ENCODE data around the gene ACTRT2.

The ACTRT2 gene

GRCh38 chr1:3017440-3018050, 3.7 kb upstream of the ACTRT2 start:
- no peak for DNase-seq (ENCODE audit: low read depth in 2 of 3, low spot score in 1 of 3)

DNA sequence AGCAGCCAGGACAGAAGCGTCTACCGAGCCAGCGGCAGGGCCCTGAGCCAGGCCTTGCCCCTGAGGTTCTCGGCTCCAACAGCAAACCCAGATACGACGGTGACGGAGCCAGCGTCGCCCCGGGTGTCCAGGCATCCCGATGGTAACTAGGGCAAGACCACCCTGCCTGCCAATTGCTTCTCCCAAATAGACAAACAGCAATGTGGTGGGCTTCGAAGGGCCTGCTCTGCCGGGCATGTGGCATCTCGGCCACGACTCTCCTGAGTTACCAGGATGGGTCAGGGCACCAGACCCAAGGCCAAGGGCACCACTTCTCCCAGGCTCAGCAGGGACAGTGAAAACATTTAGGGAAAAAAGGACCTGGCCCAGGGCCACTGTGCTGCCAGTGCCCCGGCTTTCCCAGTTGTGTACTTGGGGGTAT, 3.2 kb upstream of the ACTRT2 start:
- no peak for DNase-seq (ENCODE audit: low read depth in 2 of 3, low spot score in 1 of 3)

DNA sequence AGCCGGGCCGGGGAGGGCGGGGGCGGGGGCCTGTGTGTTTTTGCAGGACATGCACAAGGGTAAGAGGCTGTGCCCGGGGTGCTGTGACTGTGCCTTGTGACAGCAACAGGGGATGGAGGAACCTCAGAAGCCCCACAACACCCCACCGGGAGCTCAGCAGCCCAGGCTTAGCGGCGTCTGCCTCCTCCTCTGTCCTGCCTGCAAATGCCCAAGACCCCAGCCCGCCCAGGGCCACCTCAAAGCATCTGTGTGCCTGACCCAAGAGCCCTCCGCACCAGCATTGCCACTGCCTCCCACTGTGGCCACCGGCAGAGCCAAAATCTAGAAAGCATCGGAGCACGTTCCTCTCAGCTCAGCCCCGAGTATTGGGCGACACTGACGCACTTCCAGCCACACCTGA, 2.7 kb upstream of the ACTRT2 start:
- no peak for DNase-seq (ENCODE audit: low read depth in 2 of 3, low spot score in 1 of 3)

GRCh38 chr1:3019007-3019515, 2.2 kb upstream of the ACTRT2 start:
- DNase-seq (ENCODE audit: low read depth in 2 of 3, low spot score in 1 of 3) = no peak

GRCh38 chr1:3019516-3020051, 1.7 kb upstream of the ACTRT2 start:
- no peak for DNase-seq (ENCODE audit: low read depth in 2 of 3, low spot score in 1 of 3)

- no peak for DNase-seq (ENCODE audit: low read depth in 2 of 3, low spot score in 1 of 3)
Measured at GRCh38 chr1:3020263-3020909, 881 bp upstream of the ACTRT2 start.

GRCh38 chr1:3021801-3022401, 634 bp downstream of the ACTRT2 start:
- DNase-seq (ENCODE audit: low read depth in 2 of 3, low spot score in 1 of 3) = no peak

- DNase-seq (ENCODE audit: low read depth in 2 of 3, low spot score in 1 of 3) = no peak
Measured at GRCh38 chr1:3022511-3022973, 1.3 kb downstream of the ACTRT2 start.

DNA sequence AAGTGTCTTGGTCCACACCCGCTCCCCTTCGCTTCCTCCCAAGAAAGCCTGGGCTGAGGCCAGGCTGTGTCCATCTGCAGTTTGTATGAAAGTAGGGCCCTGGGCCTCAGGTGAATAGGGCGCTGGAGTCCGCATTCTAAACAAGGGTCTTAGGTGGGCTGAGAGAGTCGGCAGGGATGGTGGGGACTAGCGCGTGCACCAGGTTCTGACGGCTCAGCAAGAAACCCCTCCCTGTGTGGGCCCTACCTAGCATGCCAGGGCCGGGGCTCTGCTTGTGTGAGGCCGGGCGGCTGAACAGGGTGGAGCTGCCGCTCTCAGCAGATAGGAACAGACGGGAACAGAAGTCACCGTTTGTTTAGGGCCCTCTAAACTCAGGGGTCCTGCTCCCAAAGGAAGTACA, 1.7 kb downstream of the ACTRT2 start:
- no peak for DNase-seq (ENCODE audit: low read depth in 2 of 3, low spot score in 1 of 3)

DNA sequence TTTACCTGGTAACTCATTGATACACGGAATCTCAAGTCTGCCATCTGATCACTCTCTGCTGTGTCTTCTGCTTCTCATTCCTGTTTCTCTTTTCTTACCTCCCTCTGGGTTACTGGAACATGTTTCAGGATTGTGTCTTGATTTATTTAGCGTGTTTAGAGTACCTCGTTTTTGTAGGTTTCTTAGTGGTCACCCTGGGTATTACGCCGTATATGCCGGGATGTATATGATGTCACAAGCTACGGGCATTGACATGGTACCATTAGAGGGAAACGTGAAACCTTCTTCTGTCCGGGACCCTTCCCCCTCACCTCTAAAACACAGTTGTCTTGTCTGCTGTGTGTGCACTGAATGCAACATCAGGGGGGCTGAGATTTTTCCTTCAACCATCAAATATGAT, 2.8 kb downstream of the ACTRT2 start:
- DNase-seq (ENCODE audit: low read depth in 2 of 3, low spot score in 1 of 3) = no peak

GRCh38 chr1:3024588-3024987, 3.3 kb downstream of the ACTRT2 start:
- DNase-seq (ENCODE audit: low read depth in 2 of 3, low spot score in 1 of 3) = no peak

DNA sequence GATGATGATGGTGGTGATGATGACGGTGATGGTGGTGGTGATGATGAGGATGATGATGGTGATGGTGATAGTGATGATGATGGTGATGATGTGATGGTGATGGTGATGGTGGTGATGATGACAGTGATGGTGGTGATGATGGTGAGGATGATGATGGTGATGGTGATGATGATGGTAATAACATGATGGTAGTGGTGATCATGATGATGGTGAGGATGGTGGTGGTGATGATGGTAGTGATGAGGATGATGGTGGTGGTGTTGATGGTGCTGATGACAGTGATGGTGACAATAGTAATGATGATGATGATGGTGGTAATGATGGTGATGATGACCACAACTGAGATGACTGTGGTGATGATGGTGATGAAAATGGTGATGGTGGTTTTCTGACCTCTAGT, 4.9 kb downstream of the ACTRT2 start:
- DNase-seq (ENCODE audit: low read depth in 2 of 3, low spot score in 1 of 3) = no peak

- DNase-seq (ENCODE audit: low read depth in 2 of 3, low spot score in 1 of 3) = no peak
Measured at GRCh38 chr1:3026581-3027391, 5.5 kb downstream of the ACTRT2 start.

- DNase-seq (ENCODE audit: low read depth in 2 of 3, low spot score in 1 of 3) = no peak
Measured at GRCh38 chr1:3027611-3028371, 6.5 kb downstream of the ACTRT2 start.

DNA sequence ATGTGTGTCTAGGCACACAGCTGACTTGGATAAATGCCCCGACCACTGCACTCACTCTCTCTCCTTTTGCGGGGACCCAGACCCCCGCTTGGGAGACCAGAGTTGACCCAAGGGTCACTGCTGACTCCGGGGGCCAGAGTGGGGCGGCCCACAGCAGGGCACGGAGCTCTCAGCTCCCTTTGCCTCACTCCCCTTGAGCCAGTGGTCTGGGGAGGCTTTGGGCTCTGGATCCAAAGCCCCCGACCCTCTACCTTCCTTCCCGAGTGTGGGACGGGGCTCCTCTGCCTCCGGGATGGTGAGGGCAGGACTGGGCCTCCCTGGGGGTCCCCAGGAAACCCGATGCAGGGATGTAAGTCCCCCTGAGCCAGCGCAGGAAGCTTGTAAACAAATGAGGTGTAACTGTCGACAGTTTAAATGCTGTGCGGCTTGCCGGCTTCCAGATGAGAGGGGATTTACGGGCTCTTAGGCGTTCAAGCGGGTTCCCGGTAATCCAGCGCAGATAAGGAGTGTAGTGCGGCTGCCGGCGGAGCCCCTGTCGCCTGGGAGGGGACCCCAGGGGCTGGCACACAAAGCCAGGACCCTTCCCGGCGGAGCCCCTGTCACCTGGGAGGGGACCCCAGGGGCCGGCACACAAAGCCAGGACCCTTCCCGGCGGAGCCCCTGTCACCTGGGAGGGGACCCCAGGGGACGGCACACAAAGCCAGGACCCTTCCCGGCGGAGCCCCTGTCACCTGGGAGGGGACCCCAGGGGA, 7.4 kb downstream of the ACTRT2 start:
- DNase-seq (ENCODE audit: low read depth in 2 of 3, low spot score in 1 of 3) = no peak

GRCh38 chr1:3029481-3029961, 8.3 kb downstream of the ACTRT2 start:
- no peak for DNase-seq (ENCODE audit: low read depth in 2 of 3, low spot score in 1 of 3)

GRCh38 chr1:3029991-3030662, 8.9 kb downstream of the ACTRT2 start:
- DNase-seq (ENCODE audit: low read depth in 2 of 3, low spot score in 1 of 3) = no peak

DNA sequence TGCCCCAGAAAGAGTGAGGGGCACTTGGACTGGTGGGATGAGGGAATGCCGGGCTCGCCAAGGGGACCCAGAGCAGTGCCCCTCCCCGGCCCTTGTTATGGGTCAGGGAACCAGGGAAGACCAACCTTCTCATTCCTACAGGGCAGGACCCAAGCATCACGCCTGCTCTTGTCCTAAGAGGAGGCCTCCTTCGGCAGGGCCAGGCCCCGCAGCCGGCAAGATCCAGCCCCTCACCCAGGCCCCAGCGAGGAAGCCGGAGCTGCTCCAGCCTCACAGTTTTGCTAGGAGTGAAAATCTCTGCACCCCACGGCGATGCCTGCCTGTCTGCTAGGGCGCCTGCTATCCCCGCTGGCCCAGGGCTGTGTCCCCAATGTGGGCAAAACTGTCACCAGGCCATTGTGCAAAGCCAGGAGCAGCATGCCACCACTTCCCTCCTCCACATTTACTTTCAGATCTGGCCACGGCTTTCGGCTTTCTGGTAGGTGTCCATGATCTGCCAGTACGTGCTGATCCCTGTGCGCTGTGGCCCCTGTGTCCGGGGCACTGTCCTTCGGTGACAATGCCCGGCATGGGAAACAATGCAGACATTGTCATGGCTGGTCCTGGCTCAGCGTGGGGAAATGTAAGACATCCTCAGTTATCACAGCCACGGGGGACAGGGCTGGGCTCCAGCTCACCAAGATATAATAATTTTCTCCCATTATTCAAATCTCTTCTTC, 9.6 kb downstream of the ACTRT2 start:
- no peak for DNase-seq (ENCODE audit: low read depth in 2 of 3, low spot score in 1 of 3)
